Upper lobe of left lung (tissue), 6 donors: Measurements from ENCODE around the gene DYNC2H1. TPM values are rescaled to one million over a fixed set of nuclear protein-coding genes. Genes with fewer than 3 reads are reported as not detected.

Experiments
- ATAC-seq, 2 donors: fragments of 200-7000 bp; cut with Tn5 transposase; one replicate each; pipeline ENCODE4 v1.9.1; 2022; ENCODE audit warnings: mild to moderate bottlenecking in 2 of 2, moderate library complexity in 2 of 2; ENCODE audit not compliant: low FRiP score in 2 of 2
- DNase-seq, 2 donors: peaks; one replicate each; pipeline ENCODE4 v3.0.0-alpha.2; 2019 to 2020
- H3K27ac ChIP-seq, 4 donors: fragments of 200-600 bp; sonication (generic); one replicate each; pipeline ENCODE4 v1.5.1; 2016 to 2019
- H3K27me3 ChIP-seq, 4 donors: fragments of 200-600 bp; sonication (generic); one replicate each; pipeline ENCODE4 v1.5.1; 2017 to 2019
- H3K36me3 ChIP-seq, 4 donors: fragments of 200-600 bp; sonication (generic); one replicate each; pipeline ENCODE4 v1.5.1; 2016 to 2019
- H3K4me1 ChIP-seq, 4 donors: fragments of 200-600 bp; sonication (generic); one replicate each; pipeline ENCODE4 v1.5.1; 2018 to 2019
- H3K4me3 ChIP-seq, 4 donors: fragments of 200-600 bp; sonication (generic); one replicate each; pipeline ENCODE4 v1.5.1; 2017 to 2019; ENCODE audit warnings: mild to moderate bottlenecking in 2 of 4, moderate library complexity in 1 of 4
- H3K9me3 ChIP-seq, 4 donors: fragments of 200-600 bp; sonication (generic); one replicate each; pipeline ENCODE4 v1.5.1; 2018 to 2019
- CTCF ChIP-seq, 6 experiments: fragments of 450-650 bp in 4 of 6; fragments of 200-600 bp in 2 of 6; sonication (generic) in 2 of 6; IDR thresholded peaks; one replicate each; pipeline ENCODE4 v1.5.1; 2016 to 2019; ENCODE audit warnings: antibody characterized with exemption in 6 of 6
- EP300 ChIP-seq, 4 donors: sonication (generic); formaldehyde crosslinking; IDR thresholded peaks; one replicate each; pipeline ENCODE4 v1.5.1; 2017; ENCODE audit warnings: antibody characterized with exemption in 4 of 4, control low read depth in 2 of 4
- POLR2A ChIP-seq, 4 donors: fragments of 450-650 bp; IDR thresholded peaks; one replicate each; pipeline ENCODE4 v1.5.1; 2016 to 2017; ENCODE audit warnings: antibody characterized with exemption in 4 of 4, mild to moderate bottlenecking in 2 of 4
- POLR2AphosphoS5 ChIP-seq, 2 donors: sonication (generic); formaldehyde crosslinking; IDR thresholded peaks; one replicate each; pipeline ENCODE4 v1.5.1; 2017; ENCODE audit warnings: antibody characterized with exemption in 2 of 2
- WGBS, 2 donors: methylation state at CpG; one replicate each; pipeline ENCODE4 v1.1.5; 2017 to 2018; 5-methylcytosine and 5-hydroxymethylcytosine counted together
- total RNA-seq, 6 donors: library from RNA; depleted of rRNA in 4 of 6; stranded (reverse); fragments of >200 nt in 4 of 6; gene quantifications; one replicate each; pipeline versions ENCODE4 v1.1.0 to v1.2.1, GENCODE V29; 2016 to 2021
- donor health status: DM: no; HTN: no; CAD: no; lungs with moderate emphysema.
- donor health status: DM: no; HTN: yes; CAD: no; lungs with severe emphysema.

DYNC2H1 gene
- total RNA-seq, 6 donors from 2014 or later = 11.1 to 62.4 (median 23.2) TPM

DNA sequence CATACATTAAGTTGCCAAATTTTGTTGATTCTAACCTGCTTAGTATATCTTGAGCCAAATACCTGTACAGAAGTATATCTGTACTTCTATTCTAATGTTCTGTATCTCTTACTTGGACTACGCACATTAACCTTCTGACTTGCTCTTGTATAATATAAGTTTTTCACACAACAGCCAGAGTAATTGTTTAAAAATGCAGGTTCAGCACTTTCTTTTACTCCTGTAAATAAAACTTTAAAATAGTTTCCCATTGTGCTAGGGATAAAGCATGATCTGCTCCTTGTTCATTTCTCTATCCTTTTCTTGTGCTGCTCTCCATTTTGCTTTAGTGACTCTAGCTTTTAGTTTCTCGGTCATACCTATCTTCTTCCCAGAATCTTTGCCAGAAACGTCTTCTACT lies 48.3 kb downstream of the DYNC2H1 start:
- H3K36me3 ChIP-seq = peaks cover 0 to 25% (median 0%) of the 10 kb centered on the region in 4 donors
- H3K9me3 ChIP-seq = no peaks in the 10 kb centered on the region
- H3K27ac ChIP-seq = no peak overlapping the region
- no peaks in the 10 kb centered on the region for H3K4me1 ChIP-seq
- no peak for DNase-seq
- no peak for ATAC-seq
- no peak overlapping the region for H3K4me3 ChIP-seq
- 97 to 99% methylated on average over 3 of the region's 3 CpGs for WGBS, 2 donors
- no peak for TF ChIP-seq EP300 (IDR thresholded peaks at IDR 0.05)
- TF ChIP-seq CTCF (IDR thresholded peaks at IDR 0.05) = no peak
- no peak for TF ChIP-seq POLR2AphosphoS5 (IDR thresholded peaks at IDR 0.05)
- TF ChIP-seq POLR2A (IDR thresholded peaks at IDR 0.05) = no peak
- H3K27me3 ChIP-seq = no peaks in the 10 kb centered on the region

- TF ChIP-seq POLR2AphosphoS5 (IDR thresholded peaks at IDR 0.05) (no peak), CTCF (IDR thresholded peaks at IDR 0.05) (no peak), POLR2A (IDR thresholded peaks at IDR 0.05) (no peak), EP300 (IDR thresholded peaks at IDR 0.05) (no peak)
- H3K36me3 ChIP-seq = peaks cover 0 to 28% (median 0%) of the 10 kb centered on the region in 4 donors
- WGBS, 2 donors = 69 to 81% methylated on average over 2 of the region's 2 CpGs
- ATAC-seq (no peak), DNase-seq (no peak)
- no peaks in the 10 kb centered on the region for H3K9me3 ChIP-seq
- no peaks in the 10 kb centered on the region for H3K27me3 ChIP-seq
- no peaks in the 10 kb centered on the region for H3K4me1 ChIP-seq
- peak overlapping the region in 1 of 4 donors; percentile 25 for H3K27ac ChIP-seq
- H3K4me3 ChIP-seq = no peak overlapping the region
Measured at GRCh38 chr11:103164093-103164796, 55.0 kb downstream of the DYNC2H1 start.

DNA sequence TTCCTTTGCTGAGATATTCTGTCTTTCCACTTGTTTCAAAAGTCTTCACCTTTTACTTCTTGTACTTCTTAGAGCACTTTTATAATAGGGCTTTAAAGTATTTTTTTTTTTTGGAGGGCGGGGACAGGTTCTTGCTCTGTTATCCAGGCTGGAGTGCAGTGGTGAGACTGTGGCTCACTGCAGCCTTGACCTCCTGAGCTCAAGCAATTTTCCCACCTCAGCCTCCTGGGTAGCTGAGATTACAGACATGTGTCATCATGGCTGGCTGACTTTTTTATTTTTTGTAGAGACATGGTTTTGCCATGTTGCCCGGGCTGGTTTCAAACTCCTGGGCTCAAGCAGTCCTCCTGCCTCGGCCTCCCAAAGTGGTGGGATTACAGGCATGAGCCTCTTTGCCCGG lies 57.9 kb downstream of the DYNC2H1 start:
- TF ChIP-seq CTCF (IDR thresholded peaks at IDR 0.05) (no peak), POLR2A (IDR thresholded peaks at IDR 0.05) (no peak), EP300 (IDR thresholded peaks at IDR 0.05) (no peak), POLR2AphosphoS5 (IDR thresholded peaks at IDR 0.05) (no peak)
- no peaks in the 10 kb centered on the region for H3K27me3 ChIP-seq
- ATAC-seq (no peak), DNase-seq (no peak)
- H3K4me3 ChIP-seq = no peak overlapping the region
- 94 to 97% methylated on average over 4 of the region's 4 CpGs for WGBS, 2 donors
- H3K4me1 ChIP-seq = no peaks in the 10 kb centered on the region
- H3K27ac ChIP-seq = no peak overlapping the region
- H3K36me3 ChIP-seq = peaks cover 0 to 27% (median 0%) of the 10 kb centered on the region in 4 donors
- H3K9me3 ChIP-seq = no peaks in the 10 kb centered on the region

DNA sequence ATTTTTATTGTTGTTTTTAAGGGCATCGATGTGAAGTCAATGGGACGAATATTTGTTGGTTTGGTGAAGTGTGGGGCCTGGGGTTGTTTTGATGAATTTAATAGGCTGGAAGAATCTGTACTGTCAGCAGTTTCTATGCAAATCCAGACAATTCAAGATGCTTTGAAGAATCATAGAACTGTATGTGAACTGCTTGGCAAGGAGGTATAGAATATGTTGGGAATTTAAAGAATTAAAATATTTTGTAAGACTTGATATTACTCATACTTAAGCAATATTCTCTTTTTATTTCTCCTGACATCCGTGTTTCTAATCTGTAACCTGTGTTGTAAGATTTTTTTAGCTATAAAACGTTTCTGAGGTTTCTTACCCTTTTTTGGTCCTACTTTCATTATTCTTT lies 61.6 kb downstream of the DYNC2H1 start:
- no peaks in the 10 kb centered on the region for H3K27me3 ChIP-seq
- WGBS, 2 donors = 88 to 93% methylated on average over 4 of the region's 4 CpGs
- no peak overlapping the region for H3K4me3 ChIP-seq
- DNase-seq = no peak
- H3K9me3 ChIP-seq = no peaks in the 10 kb centered on the region
- peaks cover 0 to 21% (median 0%) of the 10 kb centered on the region in 4 donors for H3K36me3 ChIP-seq
- no peak overlapping the region for H3K27ac ChIP-seq
- no peak for ATAC-seq
- H3K4me1 ChIP-seq = no peaks in the 10 kb centered on the region
- TF ChIP-seq POLR2AphosphoS5 (IDR thresholded peaks at IDR 0.05) = no peak
- no peak for TF ChIP-seq CTCF (IDR thresholded peaks at IDR 0.05)
- no peak for TF ChIP-seq EP300 (IDR thresholded peaks at IDR 0.05)
- TF ChIP-seq POLR2A (IDR thresholded peaks at IDR 0.05) = no peak
